NCI-H345 treated with DMSO at 0.1 percent for 48 hours (cell line): ENCODE measurements around the gene FAM107A.
"Not testable (repeated sequence)": the region's sequence is repeated elsewhere in the genome, so short reads cannot be mapped to it uniquely, and the experiment has no call there.

Experiments used
- DNase-seq: peaks from one replicate; lab custom pipeline; 2025; ENCODE audit not compliant: unreplicated experiment; lab: John Stamatoyannopoulos, UW

FAM107A gene

DNA sequence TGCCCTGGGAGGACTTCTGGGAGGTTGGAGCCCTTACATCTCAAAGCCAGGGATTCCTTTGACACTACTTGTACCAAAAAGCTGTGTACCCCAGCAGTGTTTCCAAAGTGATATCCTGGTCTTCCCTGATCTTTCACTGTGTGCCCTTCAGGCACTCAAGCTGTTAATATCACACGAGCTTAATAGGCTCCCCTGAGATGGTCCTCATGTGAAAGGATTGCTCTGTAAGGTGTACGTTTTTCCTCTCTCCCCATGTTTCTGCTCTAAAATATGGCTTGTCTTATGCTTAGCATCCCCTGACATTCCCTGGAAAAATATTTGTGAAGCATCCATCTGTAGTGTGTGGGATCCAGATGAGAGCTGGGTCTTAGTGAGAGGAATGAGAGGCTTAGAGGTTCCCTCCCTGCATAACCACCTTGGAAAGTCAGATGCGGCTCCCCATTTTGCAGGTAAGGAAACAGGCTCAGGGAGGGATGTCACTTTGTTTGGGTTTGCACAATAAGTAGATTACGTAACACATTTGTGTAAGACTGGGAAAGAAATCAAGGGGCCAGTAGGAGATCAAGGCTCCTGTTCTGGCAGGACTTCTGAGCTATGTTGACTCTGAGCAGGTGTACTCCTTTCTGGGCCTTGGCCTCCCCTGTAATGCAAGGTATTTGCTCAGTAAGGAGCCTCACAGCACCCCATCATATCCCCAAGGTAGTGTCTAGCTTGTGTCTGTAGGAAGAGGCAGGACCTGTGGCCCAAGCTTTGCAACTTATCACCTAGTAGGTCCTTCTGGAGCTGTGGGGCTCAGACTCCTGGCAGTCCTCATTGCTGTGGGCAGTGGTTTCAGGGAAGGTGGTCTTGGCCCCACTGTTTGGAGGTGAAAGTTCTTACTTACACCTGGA lies 39.5 kb downstream of the FAM107A start:
- no peak for DNase-seq

- no peak for DNase-seq
These were observed 40.4 kb downstream of the FAM107A start, which contains the start of gene ACOX2 for GRCh38 chr3:58536501-58537411. TSS of gene ACOX2 (minus strand) at chr3:58537190. CDS start at chr3:58535106, 2,084 bp downstream.

GRCh38 chr3:58535531-58536500 lies 41.4 kb downstream of the FAM107A start:
- DNase-seq, result no peak

GRCh38 chr3:58534592-58535494 lies 42.3 kb downstream of the FAM107A start:
- DNase-seq, result no peak

- DNase-seq, result peak; percentile 8
These were observed 44.4 kb downstream of the FAM107A start for GRCh38 chr3:58532794-58533220.

- no peak for DNase-seq
These were observed 45.2 kb downstream of the FAM107A start for GRCh38 chr3:58531956-58532355.

DNA sequence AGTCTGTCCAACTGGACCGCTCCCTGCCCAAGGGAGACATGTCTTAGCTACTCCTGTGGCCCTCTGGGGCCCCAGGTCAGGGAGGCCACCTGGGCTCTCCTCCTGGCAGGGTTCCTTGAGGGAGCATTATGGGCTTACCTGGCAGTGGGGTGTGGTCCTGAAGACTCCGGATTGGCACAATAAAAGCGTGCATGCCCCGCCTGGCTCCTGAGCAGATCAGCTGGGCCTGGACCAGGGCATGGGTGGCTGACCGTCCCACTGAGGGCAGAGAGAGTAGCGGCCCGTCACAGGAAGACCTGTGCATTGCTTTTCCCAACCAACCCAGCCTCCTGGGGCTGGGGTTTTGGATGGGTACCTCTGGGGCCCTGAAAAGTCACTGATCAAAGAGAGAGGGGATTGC lies 45.6 kb downstream of the FAM107A start:
- no peak for DNase-seq

GRCh38 chr3:58530354-58530865 lies 46.8 kb downstream of the FAM107A start:
- no peak for DNase-seq

GRCh38 chr3:58529516-58530353 lies 47.5 kb downstream of the FAM107A start:
- DNase-seq, result no peak

DNA sequence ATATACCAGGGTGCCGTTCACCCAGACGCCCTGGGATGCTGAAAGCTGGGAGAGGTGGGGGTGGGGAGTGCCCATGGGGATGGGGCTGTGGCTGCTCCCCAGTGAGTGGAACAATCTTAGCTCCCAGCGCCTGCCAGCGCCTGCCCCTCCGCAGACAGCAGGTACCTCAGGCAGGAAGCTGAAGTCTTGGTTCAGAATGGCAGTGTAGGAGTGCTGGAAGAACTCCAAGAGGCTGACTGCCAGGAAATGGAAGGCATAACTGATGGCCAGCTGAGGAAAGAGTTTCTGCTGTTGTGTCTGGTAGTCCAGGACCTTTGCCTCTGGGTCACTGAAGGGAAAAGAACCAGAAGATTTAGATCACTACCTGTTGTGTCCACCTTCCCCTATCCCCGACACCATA lies 48.6 kb downstream of the FAM107A start:
- no peak for DNase-seq

DNA sequence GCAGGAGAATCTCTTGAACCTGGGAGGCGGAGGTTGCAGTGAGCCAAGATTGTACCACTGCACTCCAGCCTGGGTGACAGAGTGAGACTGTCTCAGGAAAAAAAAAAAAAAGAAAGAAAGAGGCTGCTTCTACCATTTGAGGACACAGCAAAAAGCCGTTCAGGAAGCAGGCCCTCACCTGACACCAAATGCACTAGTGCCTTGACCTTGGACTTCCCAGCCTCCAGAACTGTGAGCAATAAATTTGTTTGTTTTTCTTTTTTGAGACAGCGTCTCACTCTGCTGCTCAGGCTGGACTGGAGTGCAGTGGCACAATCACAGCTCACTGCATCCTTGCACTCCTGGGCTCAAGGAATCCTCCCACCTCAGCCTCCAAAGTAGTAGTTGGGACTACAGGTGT lies 49.8 kb downstream of the FAM107A start:
- DNase-seq, result not testable (repeated sequence)

DNA sequence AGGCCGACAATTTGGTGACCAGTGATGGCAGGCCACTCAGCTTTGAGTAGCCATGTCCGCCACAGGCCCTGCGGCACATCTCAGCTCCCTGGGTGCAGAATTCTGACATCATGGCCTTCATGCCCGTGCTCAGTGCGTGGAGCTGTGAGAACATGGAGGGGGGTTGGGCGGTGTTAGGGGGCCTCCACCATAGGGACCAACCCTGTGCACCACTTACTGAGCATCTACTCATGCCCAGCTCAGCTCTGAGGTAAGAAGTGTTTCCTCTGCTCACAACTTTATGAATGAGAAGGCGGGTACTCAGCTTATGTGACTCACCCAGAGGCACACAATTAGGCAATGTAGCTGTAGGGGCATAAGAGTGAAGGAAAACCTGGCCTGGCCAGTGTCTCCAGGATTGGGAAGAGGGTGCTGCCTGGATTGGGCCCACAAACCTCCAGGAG lies 50.7 kb downstream of the FAM107A start:
- DNase-seq, result no peak

GRCh38 chr3:58524326-58524888 lies 52.8 kb downstream of the FAM107A start:
- DNase-seq, result no peak

DNA sequence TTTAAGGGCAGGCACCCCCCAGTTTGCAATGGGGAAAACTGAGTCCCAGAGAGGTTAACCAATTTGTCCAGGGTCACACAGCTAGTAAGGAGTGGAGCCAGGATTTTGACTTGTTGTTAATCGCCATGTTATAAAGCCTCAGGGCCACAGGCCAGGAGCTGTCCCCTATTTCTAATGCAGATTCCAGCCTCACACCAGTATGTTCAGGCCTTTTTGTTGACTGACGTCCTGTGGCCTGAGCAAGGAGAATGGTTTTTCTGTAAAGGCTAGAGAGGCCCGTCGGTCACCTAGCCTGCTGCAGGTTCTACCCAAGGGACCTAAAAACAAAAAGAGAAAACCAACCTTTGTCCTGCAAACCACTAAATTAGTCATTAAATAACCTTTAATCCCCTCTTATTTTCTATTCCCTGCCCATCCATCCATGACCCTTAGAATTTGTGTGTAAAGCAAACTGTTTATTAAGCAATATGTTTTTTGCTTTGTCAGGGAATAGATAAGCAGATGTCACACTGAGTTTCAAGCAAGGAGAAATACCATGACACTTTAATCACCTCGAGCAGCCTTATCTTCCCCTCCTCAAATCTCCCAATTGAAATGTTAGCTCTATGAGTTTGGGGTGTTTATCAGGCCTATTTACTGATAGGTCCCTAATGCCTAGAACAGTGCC lies 54.3 kb downstream of the FAM107A start:
- DNase-seq, result no peak

- no peak for DNase-seq
These were observed 55.1 kb downstream of the FAM107A start for GRCh38 chr3:58521917-58522631.

DNA sequence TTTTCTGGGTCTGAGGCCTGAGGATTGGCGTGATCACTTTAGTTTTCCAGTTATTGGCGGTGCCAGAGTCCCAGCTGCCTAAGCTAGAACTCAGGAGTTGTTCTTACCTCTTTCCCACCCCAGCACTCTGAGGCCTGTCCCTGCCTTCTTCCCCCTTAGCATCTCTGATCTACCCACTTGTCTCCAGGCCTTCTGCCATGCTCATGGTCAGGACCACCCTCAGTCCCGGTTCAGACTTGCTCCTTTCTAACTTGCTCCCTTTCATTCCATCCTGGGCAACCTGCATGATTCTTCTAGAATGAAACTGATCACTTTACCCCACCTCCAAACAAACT lies 55.9 kb downstream of the FAM107A start:
- DNase-seq, result no peak
